ENCODE results near the gene STAG3. TPM values are rescaled to one million over a fixed set of nuclear protein-coding genes. Genes with fewer than 3 reads are reported as not detected.

STAG3 gene
- polyA plus RNA-seq, 1 experiment = 0.61 TPM

DNA sequence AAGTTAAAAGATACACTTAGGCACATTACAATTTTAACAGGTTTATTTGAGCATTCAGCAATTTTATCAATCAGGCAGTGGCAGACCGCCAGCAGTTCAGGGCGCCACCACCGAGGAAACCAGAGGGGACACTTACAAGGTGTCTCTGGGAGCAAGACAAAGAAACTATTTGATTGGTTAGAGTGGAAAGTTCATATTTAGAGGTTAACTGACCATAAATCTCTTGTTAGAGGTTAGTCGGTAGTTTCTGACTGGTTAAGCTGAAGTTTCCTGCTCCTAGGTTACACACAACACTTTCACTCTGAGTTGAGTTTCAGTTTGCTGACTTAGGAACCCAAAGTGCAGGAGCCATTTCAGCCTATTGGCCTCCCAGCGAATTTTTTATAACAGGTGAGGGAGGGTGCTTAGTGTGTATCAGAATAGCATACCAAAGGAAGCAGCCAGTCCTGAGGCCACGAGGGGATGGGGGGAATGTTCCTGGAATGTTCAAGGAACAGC, 31.2 kb downstream of the STAG3 start:
- ChIA-PET POLR2A (no interaction called here), CTCF (interaction anchor here (0.7 to 1.7 kb wide), 7 partner anchors 8 to 198 kb away, joined by 3 to 12 read pairs (median 3); no protein-coding TSS in a partner anchor)
- Histone ChIP-seq H3K36me3 (ENCODE audit: control insufficient read depth, insufficient read depth, low read length) (no peaks in the 10 kb centered on the region), H3K4me3 (ENCODE audit: low read depth, low read length) (no peak overlapping the region), H3K27me3 (ENCODE audit: control insufficient read depth, insufficient read depth, low read length) (no peaks in the 10 kb centered on the region)
- TF ChIP-seq CTCF (IDR thresholded peaks at IDR 0.05; ENCODE audit: insufficient read depth, low read depth, low read length) = no peak
- DNase-seq (ENCODE audit: low read depth) = no peak

DNA sequence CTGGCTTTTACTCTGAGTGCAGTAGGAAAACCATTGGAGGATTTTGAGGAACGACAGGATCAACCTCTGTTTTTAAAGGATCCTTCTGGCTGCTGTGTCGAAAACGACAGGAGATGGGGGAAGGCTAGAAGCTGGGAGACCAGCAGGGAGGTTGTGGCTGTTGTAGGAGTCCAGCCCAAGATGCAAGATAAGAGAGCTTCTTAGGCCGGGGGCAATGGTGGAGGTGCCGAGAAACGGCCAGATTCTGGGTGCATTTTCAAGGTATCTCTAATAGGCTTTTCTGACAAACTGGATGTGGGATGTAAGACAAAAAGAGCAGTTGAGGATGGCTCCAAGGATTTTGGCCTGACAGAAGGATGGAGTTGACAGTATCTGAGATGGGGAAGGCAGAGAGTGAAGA, 31.8 kb downstream of the STAG3 start:
- DNase-seq (ENCODE audit: low read depth) = no peak
- Histone ChIP-seq H3K36me3 (ENCODE audit: control insufficient read depth, insufficient read depth, low read length) (no peaks in the 10 kb centered on the region), H3K27me3 (ENCODE audit: control insufficient read depth, insufficient read depth, low read length) (no peaks in the 10 kb centered on the region), H3K4me3 (ENCODE audit: low read depth, low read length) (no peak overlapping the region)
- no peak for TF ChIP-seq CTCF (IDR thresholded peaks at IDR 0.05; ENCODE audit: insufficient read depth, low read depth, low read length)
- CTCF ChIA-PET = interaction anchor here (0.6 to 1.5 kb wide), 7 partner anchors 9 to 799 kb away, joined by 3 to 5 read pairs (median 3); no protein-coding TSS in a partner anchor
- POLR2A ChIA-PET = no interaction called here

GRCh38 chr7:100210805-100211204, 33.1 kb downstream of the STAG3 start:
- ChIA-PET POLR2A (no interaction called here), CTCF (interaction anchor here (1.1 to 1.6 kb wide), 3 partner anchors 8 to 217 kb away, joined by 3 to 4 read pairs (median 3); no protein-coding TSS in a partner anchor)
- no peaks in the 10 kb centered on the region for H3K27me3 ChIP-seq (ENCODE audit: control insufficient read depth, insufficient read depth, low read length)
- no peak overlapping the region for H3K4me3 ChIP-seq (ENCODE audit: low read depth, low read length)
- no peaks in the 10 kb centered on the region for H3K36me3 ChIP-seq (ENCODE audit: control insufficient read depth, insufficient read depth, low read length)
- DNase-seq (ENCODE audit: low read depth) = no peak
- no peak for TF ChIP-seq CTCF (IDR thresholded peaks at IDR 0.05; ENCODE audit: insufficient read depth, low read depth, low read length)

- Histone ChIP-seq H3K36me3 (ENCODE audit: control insufficient read depth, insufficient read depth, low read length) (no peaks in the 10 kb centered on the region), H3K27me3 (ENCODE audit: control insufficient read depth, insufficient read depth, low read length) (no peaks in the 10 kb centered on the region), H3K4me3 (ENCODE audit: low read depth, low read length) (no peak overlapping the region)
- no peak for TF ChIP-seq CTCF (IDR thresholded peaks at IDR 0.05; ENCODE audit: insufficient read depth, low read depth, low read length)
- ChIA-PET CTCF (interaction anchor here (1.4 to 1.6 kb wide), 2 partner anchors 9 to 218 kb away, joined by 3 to 4 read pairs; no protein-coding TSS in a partner anchor), POLR2A (no interaction called here)
- no peak for DNase-seq (ENCODE audit: low read depth)
These were observed 33.6 kb downstream of the STAG3 start for GRCh38 chr7:100211342-100211780.

- H3K4me3 ChIP-seq (ENCODE audit: low read depth, low read length) = no peak overlapping the region
- no peaks in the 10 kb centered on the region for H3K36me3 ChIP-seq (ENCODE audit: control insufficient read depth, insufficient read depth, low read length)
- ChIA-PET POLR2A (no interaction called here), CTCF (interaction anchor here (9.9 kb wide), 1 partner anchor 81 kb away, joined by 147 read pairs; no protein-coding TSS in a partner anchor)
- DNase-seq (ENCODE audit: low read depth) = no peak
- no peaks in the 10 kb centered on the region for H3K27me3 ChIP-seq (ENCODE audit: control insufficient read depth, insufficient read depth, low read length)
- TF ChIP-seq CTCF (IDR thresholded peaks at IDR 0.05; ENCODE audit: insufficient read depth, low read depth, low read length) = no peak
These were observed 35.0 kb downstream of the STAG3 start for GRCh38 chr7:100212631-100213286.
